HepG2 (cell line): Measurements from ENCODE around the gene PEAK1.

Experiments
- GTF2F1 ChIP-seq: fragments of 150-350 bp; IDR thresholded peaks from 2 replicates; pipeline ENCODE4 v1.6.1; 2014; ENCODE audit warnings: low read length
- KDM1A ChIP-seq: IDR thresholded peaks from 2 replicates; pipeline ENCODE4 v1.6.1; 2016; ENCODE audit warnings: missing compliant biosample characterization

GRCh38 chr15:77104155-77104554 is 315.7 kb downstream of the PEAK1 start:
- TF ChIP-seq GTF2F1 (no peak), KDM1A (no peak)
